Activated T-helper 1 cell treated with Interleukin-2 at 50 U/mL for 16 hours (primary cell): ENCODE measurements around the gene EEF1AKMT1.

Experiments
- DNase-seq: peaks from one replicate; pipeline ENCODE4 v3.0.0-alpha.2; 2020; ENCODE audit warnings: low read depth

The EEF1AKMT1 gene

GRCh38 chr13:20718958-20719566 lies 54.7 kb downstream of the EEF1AKMT1 start:
- no peak for DNase-seq

- no peak for DNase-seq
Observed at GRCh38 chr13:20717581-20718542, 55.9 kb downstream of the EEF1AKMT1 start.

- no peak for DNase-seq
Observed at GRCh38 chr13:20716951-20717350, 56.8 kb downstream of the EEF1AKMT1 start.

GRCh38 chr13:20715330-20715712 lies 58.4 kb downstream of the EEF1AKMT1 start:
- no peak for DNase-seq

- DNase-seq = no peak
Observed at GRCh38 chr13:20714563-20715329, 59.0 kb downstream of the EEF1AKMT1 start.

DNA sequence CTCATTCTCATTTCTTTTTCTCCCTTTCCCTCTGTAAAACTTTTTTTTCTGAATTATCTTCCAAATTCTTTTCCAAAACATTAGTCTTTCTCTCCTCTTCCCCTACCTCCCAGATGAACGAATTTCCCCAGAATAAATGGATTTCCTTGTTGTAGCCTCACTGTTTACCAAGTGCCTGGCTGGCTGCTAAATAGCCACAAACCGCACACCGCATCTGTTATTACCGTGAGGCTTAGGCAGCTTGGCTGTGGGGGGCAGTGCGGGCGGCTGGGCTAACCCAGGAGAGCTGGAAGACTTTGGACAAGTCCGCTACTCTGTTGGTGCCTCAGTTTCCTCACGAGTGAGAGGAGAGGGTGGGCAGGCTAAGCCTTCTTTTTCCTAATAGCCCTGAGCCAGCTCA lies 59.6 kb downstream of the EEF1AKMT1 start:
- no peak for DNase-seq

DNA sequence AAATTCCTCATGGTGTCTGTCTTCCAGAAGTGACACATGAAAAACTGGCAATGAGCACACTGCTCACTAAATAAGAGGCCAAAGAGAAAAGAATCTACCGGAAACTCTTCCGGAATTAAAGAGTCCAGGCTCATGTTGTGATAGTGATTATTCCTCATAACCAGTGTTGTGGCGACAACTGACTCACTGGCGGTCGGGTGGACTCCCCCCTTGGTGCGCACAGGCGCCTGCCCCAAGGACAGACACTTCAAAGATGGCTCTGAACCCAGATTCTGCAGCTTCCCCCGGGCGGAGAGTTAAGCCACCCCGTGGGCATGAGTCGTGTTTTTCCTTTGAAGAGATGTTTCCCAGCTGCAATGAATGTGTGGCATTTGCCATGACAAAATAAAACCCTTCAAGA lies 60.0 kb downstream of the EEF1AKMT1 start:
- no peak for DNase-seq

DNA sequence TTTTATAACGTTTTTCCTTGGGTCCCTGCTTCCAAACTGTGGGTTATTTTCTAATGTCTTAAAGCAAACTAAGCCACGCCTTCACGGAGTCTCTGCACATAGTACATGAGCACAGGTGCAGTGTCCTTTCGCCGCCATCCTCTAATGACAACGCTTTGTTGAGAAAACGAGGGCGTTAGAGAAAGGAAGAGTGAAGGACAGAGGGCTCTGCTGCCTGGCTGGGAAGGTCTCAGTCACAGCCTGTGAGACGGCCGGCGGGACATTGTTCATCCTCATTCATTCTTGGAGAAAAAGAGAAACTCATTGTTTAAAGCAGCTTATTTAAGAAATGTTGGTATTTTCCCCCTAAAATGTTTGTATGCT lies 60.8 kb downstream of the EEF1AKMT1 start:
- DNase-seq = no peak

GRCh38 chr13:20711301-20712044 lies 62.3 kb downstream of the EEF1AKMT1 start:
- no peak for DNase-seq

- DNase-seq = no peak
Observed at GRCh38 chr13:20709782-20710181, 64.0 kb downstream of the EEF1AKMT1 start.

- no peak for DNase-seq
Observed at GRCh38 chr13:20709369-20709768, 64.4 kb downstream of the EEF1AKMT1 start.

- DNase-seq = no peak
Observed at GRCh38 chr13:20708216-20708615, 65.5 kb downstream of the EEF1AKMT1 start.

- DNase-seq = no peak
Observed at GRCh38 chr13:20706661-20707060, 67.1 kb downstream of the EEF1AKMT1 start.

GRCh38 chr13:20704459-20705069 lies 69.2 kb downstream of the EEF1AKMT1 start:
- no peak for DNase-seq

DNA sequence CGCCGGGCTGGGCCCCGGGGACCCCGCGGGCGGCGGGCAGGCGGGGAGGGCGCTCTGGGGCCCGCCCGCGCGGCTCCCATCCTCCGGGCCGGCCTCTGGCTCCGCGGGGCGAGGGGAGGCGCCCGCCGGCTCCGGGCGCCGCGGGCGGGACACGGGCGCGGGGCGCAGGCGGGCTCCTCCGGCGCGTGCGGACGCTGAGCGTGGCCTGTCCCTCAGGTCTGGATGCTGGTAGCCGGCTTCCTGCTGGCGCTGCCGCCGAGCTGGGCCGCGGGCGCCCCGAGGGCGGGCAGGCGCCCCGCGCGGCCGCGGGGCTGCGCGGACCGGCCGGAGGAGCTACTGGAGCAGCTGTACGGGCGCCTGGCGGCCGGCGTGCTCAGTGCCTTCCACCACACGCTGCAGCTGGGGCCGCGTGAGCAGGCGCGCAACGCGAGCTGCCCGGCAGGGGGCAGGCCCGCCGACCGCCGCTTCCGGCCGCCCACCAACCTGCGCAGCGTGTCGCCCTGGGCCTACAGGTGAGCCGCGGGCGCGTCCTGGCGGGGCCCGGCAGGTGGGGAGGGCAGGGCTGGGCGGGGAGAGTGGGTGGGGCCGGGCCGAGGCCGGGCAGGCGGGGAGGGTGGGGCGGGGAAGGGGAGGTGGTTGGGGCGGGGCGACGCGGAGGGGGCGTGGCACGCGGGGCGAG lies 69.8 kb downstream of the EEF1AKMT1 start:
- DNase-seq = peak; percentile 65

- no peak for DNase-seq
Observed at GRCh38 chr13:20702915-20703779, 70.6 kb downstream of the EEF1AKMT1 start, which contains the start of gene IL17D. Gene IL17D (plus strand): TSS chr13:20703699. CDS start chr13:20704002, 303 bp downstream.

GRCh38 chr13:20702530-20702914 lies 71.2 kb downstream of the EEF1AKMT1 start:
- DNase-seq = no peak

DNA sequence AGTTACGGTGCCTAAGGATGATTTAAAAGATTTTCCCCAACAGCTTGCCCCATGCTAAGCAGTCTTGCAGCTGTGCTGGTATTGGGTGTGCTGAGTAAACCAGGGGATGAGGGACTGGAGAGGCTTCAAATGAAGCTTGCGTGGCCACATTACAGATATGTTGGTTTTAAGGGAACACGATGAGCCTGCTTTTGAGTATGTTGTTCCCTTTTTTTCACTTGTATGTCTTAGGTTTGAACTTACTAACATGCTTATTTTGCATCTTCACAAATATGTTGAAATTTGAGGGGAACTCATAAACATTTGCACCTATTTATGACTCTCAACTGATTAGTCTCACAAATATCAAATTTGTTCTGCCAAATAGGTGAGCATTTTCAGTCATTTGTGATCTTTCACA lies 72.3 kb downstream of the EEF1AKMT1 start:
- DNase-seq = no peak

DNA sequence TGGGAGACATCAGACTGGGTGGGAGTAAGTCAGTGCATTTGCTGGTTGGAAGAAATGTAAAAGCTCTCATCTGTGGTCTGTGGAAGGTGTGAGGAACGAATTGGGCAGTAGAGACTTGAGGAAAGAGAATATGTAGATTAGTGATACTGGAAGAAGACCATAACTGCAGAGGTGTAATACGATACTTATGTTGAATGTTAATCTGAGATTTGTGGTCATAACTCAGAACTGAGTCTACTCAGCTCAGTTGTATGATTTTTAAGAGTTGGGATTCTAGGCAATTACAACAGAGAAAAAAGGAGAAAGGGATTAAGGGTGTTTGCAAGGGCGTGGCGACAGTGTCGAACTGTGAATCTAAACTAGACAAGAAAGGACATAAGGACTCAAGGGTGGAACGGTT lies 73.5 kb downstream of the EEF1AKMT1 start:
- DNase-seq = no peak

- no peak for DNase-seq
Observed at GRCh38 chr13:20699715-20700114, 74.0 kb downstream of the EEF1AKMT1 start.
